Uterus (tissue), 4 donors: ENCODE measurements around the gene RAB9B. TPM values are rescaled to one million over a fixed set of nuclear protein-coding genes. Genes with fewer than 3 reads are reported as not detected.

ENCODE experiments used
- DNase-seq, 2 donors: peaks; one replicate each; pipeline ENCODE4 v3.0.0-alpha.2; 2019 to 2020
- H3K27ac ChIP-seq, 2 donors: fragments of 200-600 bp; sonication (generic); 1 replicate in 1 of 2; 2 replicates in 1 of 2; pipeline ENCODE4 v1.5.1; 2016 to 2018
- H3K27me3 ChIP-seq, 2 donors: fragments of 200-600 bp; sonication (generic); one replicate each; pipeline ENCODE4 v1.5.1; 2018 to 2019; ENCODE audit warnings: control low read depth in 1 of 2
- H3K36me3 ChIP-seq, 2 donors: fragments of 200-600 bp; sonication (generic); one replicate each; pipeline ENCODE4 v1.5.1; 2019; ENCODE audit warnings: control low read depth in 1 of 2
- H3K4me1 ChIP-seq, 2 donors: fragments of 200-600 bp; sonication (generic); one replicate each; pipeline ENCODE4 v1.5.1; 2018 to 2019; ENCODE audit warnings: control low read depth in 1 of 2
- H3K4me3 ChIP-seq, 2 donors: fragments of 200-600 bp; sonication (generic); 1 replicate in 1 of 2; 2 replicates in 1 of 2; pipeline ENCODE4 v1.5.1; 2018 to 2019; ENCODE audit warnings: mild to moderate bottlenecking in 1 of 2
- H3K9me3 ChIP-seq, 2 donors: fragments of 200-600 bp; sonication (generic); one replicate each; pipeline ENCODE4 v1.5.1; 2019; ENCODE audit warnings: control low read depth in 1 of 2
- CTCF ChIP-seq, 4 experiments: fragments of 200-600 bp in 2 of 4; fragments of 450-650 bp in 2 of 4; sonication (generic) in 2 of 4; IDR thresholded peaks; one replicate each; pipeline ENCODE4 v1.5.1; 2016 to 2019; ENCODE audit warnings: antibody characterized with exemption in 4 of 4, mild to moderate bottlenecking in 2 of 4, moderate library complexity in 1 of 4
- POLR2A ChIP-seq, 2 donors: fragments of 450-650 bp; IDR thresholded peaks; one replicate each; pipeline ENCODE4 v1.6.1; 2016; ENCODE audit warnings: antibody characterized with exemption in 2 of 2, mild to moderate bottlenecking in 1 of 2, moderate library complexity in 1 of 2
- intact Hi-C: fragments of 100-400 bp; cut with DNase I; formaldehyde crosslinking; loops from one replicate; pipeline ENCODE4 v1.15.1; 2023; ENCODE audit warnings: low total_unique reads
- total RNA-seq, 4 donors: library from RNA; depleted of rRNA in 3 of 4; stranded (reverse); fragments of >200 nt in 3 of 4; gene quantifications; one replicate each; pipeline versions ENCODE4 v1.1.0 to v1.2.4, GENCODE V29; 2014 to 2023
- donor health status: DM: yes; HTN: yes; CAD: no.

Gene RAB9B, protein sequence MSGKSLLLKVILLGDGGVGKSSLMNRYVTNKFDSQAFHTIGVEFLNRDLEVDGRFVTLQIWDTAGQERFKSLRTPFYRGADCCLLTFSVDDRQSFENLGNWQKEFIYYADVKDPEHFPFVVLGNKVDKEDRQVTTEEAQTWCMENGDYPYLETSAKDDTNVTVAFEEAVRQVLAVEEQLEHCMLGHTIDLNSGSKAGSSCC
- total RNA-seq: 10 to 100 TPM in 2 of 4 donors, 1 to 10 TPM in 2; 7.2 to 14.9 (median 11.3) TPM

DNA sequence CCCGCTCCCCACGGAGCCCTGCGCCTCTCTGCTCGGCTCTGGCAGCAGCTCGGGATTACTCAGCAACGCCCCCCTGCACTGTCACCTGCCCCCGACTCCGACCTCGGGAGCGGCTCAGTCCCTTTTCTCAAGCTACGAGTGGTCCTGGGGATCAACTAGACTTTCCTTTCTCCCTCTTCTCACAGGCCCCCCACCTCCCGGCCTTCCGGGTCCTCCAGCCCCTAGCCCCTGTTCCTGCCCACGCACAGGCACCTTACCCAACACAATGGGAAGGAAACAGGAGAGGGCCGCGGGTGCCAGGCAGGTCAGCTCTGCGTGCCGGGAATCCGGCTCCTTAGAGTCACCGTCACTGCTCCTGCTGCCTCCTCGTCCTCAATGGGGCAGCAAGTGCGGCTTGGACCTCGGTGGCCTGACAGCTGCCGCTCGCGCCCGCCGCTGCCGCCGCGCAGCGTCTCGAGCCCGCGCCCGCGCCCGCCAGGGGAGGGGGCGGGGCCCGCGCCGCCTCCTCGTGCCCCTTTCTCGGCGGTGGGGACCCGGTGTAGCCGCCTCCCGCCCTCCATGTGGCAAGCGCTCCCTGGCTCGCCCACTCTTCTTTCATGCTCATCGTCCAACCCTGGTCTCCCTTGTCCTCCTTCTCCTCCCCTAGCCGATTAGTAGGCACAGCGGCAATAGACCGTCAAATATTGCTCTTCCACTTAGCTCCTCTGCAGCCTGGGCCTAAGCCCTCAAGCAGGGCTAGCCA lies at the start of gene RAB9B:
Gene RAB9B, minus strand, starts transcription at position 455 of the 742 bp plus-strand sequence. CDS start 6,473 bp downstream, outside the sequence.
- intact Hi-C loops: no loop called here
- peak in 1 of 2 donors; percentile 28 for TF ChIP-seq POLR2A (IDR thresholded peaks at IDR 0.05)
- no peak for TF ChIP-seq CTCF (IDR thresholded peaks at IDR 0.05)
- peak within 1 kb of the TSS; percentile 43 to 68 for H3K4me3 ChIP-seq
- peaks cover 0 to 4% of the 10 kb centered on the region in 2 donors for H3K27me3 ChIP-seq
- peak; percentile 73 to 78 for DNase-seq
- H3K9me3 ChIP-seq: no peaks in the 10 kb centered on the region
- H3K36me3 ChIP-seq: peaks cover 0 to 3% of the 10 kb centered on the region in 2 donors
- peak within 1 kb of the TSS; percentile 78 to 88 for H3K27ac ChIP-seq
- H3K4me1 ChIP-seq: peaks cover 0 to 6% of the 10 kb centered on the region in 2 donors

- no peak for DNase-seq
- Histone ChIP-seq H3K4me3 (no peak overlapping the region), H3K4me1 (no peaks in the 10 kb centered on the region), H3K9me3 (no peaks in the 10 kb centered on the region), H3K27me3 (no peaks in the 10 kb centered on the region), H3K27ac (no peak overlapping the region), H3K36me3 (no peaks in the 10 kb centered on the region)
- intact Hi-C loops: no loop called here
- TF ChIP-seq CTCF (IDR thresholded peaks at IDR 0.05) (no peak), POLR2A (IDR thresholded peaks at IDR 0.05) (no peak)
Measured at GRCh38 chrX:103879339-103879738, 47.3 kb upstream of the RAB9B start.

DNA sequence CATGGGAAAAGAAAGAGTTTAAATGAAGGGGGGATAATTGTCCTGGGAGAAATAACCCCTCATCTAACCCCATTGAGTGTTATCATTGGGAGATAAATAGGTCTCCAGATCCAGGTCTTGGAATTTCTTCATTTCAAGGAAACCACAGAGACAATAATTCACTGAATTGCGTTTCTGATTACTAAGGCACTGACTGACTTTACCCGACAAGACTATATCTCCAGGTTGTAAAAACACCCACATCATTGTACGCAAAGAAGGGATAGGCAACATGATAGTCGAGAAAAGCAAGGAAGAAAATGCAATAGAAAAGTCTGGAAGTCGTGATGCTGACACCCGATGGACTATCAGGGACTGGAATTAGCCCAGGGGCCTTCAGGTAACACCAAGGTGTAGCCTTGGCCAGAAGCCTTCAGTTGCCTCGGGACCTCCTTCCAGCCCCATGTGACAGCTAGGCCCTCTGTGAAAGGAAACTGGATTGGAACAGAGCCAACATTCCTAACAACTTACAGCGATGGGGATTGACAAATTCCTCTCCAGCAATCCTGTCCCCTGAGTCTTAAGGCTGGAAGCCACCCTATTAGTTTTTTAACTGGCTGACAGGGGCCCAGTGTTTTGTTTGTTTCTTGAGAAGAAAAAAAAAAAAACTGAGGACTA lies 46.5 kb upstream of the RAB9B start:
- Histone ChIP-seq H3K4me3 (no peak overlapping the region), H3K36me3 (no peaks in the 10 kb centered on the region), H3K9me3 (no peaks in the 10 kb centered on the region), H3K27ac (no peak overlapping the region), H3K4me1 (no peaks in the 10 kb centered on the region), H3K27me3 (no peaks in the 10 kb centered on the region)
- DNase-seq: no peak
- TF ChIP-seq CTCF (IDR thresholded peaks at IDR 0.05) (no peak), POLR2A (IDR thresholded peaks at IDR 0.05) (no peak)
- intact Hi-C loops: no loop called here

DNA sequence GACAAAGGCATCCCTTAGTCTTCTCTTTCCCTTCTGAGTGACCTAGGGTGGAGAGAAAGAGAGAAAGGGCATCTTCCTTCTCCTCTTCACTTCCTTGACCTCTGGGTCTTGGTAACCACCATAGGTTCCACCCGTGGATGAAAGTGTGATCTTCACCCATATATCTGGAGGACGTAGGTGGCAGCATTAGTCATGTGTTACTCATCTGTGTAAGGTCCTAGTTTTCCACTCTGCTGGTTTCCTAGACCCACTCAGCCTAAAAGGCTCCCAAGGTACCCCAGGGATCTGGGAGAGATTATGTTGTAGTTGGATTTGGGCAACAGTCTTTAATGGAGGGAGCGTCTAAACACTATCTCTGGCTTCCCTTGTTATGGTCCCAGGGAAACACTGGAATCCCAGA lies 45.5 kb upstream of the RAB9B start:
- no peaks in the 10 kb centered on the region for H3K4me1 ChIP-seq
- H3K36me3 ChIP-seq: no peaks in the 10 kb centered on the region
- no peaks in the 10 kb centered on the region for H3K27me3 ChIP-seq
- H3K27ac ChIP-seq: no peak overlapping the region
- intact Hi-C loops: no loop called here
- no peak overlapping the region for H3K4me3 ChIP-seq
- no peak for TF ChIP-seq POLR2A (IDR thresholded peaks at IDR 0.05)
- TF ChIP-seq CTCF (IDR thresholded peaks at IDR 0.05): no peak
- H3K9me3 ChIP-seq: no peaks in the 10 kb centered on the region
- DNase-seq: no peak
